ENCODE data around the gene SYNC.
"Not testable (repeated sequence)": the region's sequence is repeated elsewhere in the genome, so short reads cannot be mapped to it uniquely, and the experiment has no call there.

Gene SYNC

GRCh38 chr1:32686387-32686786 lies 16.2 kb downstream of the SYNC start:
- no peak for DNase-seq

DNA sequence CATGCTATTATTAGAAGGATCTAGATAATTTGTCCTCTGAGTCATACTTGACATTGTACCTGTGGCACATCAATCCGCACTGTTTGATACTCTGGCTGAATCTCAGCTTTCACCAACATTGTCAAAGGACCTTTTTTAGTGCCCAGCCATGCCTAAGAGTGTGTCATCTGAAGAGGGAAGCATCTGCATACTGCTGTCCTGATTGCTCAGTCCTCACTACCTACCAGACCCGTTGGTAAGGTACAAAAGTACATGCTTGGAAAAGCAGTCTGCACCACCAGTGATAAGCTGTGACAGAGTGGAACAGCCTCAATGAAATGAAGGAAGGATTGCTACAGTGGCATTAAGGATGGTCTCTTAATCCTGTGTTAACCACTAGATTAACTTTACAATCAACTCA lies 17.1 kb downstream of the SYNC start:
- no peak for DNase-seq

- no peak for DNase-seq
Measured at GRCh38 chr1:32684167-32684811, 18.3 kb downstream of the SYNC start.

GRCh38 chr1:32683397-32683796 lies 19.2 kb downstream of the SYNC start:
- no peak for DNase-seq

GRCh38 chr1:32681999-32682398 lies 20.6 kb downstream of the SYNC start:
- DNase-seq: no peak

- no peak for DNase-seq
Measured at GRCh38 chr1:32681509-32681908, 21.1 kb downstream of the SYNC start.

DNA sequence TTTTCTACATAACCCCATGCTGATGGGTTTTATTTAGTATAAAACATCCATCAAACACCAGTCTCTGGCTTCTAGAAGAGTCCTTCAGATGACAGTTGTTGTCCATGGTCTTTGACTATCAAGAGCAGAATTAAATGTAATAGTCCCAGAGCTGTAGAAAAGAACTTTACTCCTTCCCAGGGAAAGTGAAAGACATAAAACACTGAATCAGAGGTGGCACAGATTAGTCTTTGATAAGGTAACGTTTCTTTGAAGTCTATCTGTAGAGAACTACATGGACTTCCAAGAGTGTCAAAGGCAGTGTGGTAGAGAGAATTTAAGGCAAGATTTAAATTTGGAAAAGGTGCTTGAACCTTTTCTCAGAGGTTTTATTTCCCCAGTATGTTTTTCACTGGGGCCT lies 21.9 kb downstream of the SYNC start:
- no peak for DNase-seq

GRCh38 chr1:32679993-32680392 lies 22.6 kb downstream of the SYNC start:
- not testable (repeated sequence) for DNase-seq

GRCh38 chr1:32676945-32677344 lies 25.6 kb downstream of the SYNC start:
- no peak for DNase-seq

DNA sequence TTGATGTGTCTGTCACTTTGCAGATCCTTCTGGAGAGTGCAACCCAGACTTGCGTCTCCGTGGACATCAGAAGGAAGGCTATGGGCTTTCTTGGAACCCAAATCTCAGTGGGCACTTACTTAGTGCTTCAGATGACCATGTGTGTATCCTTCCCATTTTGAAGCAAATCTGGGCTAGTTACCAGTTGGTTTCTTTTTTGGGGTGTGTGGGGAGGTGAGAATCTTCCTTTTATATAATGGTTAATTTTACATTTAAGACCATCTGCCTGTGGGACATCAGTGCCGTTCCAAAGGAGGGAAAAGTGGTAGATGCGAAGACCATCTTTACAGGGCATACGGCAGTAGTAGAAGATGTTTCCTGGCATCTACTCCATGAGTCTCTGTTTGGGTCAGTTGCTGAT lies 33.9 kb downstream of the SYNC start:
- not testable (repeated sequence) for DNase-seq

DNA sequence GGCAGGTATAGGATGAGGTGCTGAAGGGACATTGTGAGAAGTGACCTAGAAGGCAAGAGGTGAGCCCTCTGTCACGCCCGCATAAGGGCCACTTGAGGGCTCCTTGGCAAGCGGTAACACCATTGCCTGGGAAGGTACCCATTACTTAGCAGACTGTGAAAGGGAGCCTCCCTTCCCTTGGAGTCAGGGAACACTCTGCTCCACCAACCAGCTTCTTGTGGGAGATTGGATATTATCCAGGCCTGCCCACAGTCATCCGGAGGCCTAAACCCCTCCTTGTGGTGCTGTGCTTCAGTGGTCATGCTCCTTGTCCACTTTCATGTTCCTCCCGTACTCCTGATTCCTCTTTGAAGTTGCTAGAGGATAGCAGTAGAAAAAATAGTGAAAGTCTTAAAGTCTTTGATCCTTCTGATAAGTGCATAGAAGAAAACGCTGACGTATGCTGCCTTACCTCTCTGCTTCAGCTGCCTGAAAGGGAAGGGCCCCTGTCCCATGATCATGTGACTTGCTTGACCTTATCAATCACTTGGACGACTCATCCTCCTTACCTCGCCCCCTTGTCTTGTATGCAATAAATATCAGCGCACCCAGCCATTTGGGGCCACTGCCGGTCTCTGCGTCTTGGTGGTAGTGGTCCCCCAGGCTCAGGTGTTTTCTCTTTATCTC lies 35.5 kb downstream of the SYNC start:
- DNase-seq: no peak

DNA sequence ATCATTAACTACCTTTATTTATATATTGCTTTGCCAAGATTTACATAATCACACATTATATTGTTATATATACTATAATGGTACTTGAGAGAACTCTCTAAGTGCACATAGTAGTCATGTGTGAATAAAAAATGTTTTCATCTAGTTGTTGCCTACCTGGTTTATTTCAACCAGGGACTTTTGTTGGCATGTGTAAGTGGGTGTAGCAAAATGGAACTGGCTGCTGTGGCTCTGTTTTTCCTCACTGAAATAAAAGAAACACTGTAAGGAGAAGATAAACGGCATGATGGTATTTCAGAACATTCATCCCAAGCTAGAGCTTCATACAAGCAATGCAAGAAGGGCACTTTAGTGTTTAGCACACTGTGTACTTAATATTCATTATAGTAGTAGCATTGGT lies 36.7 kb downstream of the SYNC start:
- DNase-seq: no peak

GRCh38 chr1:32659581-32659980 lies 43.0 kb downstream of the SYNC start:
- no peak for DNase-seq

- DNase-seq: no peak
Measured at GRCh38 chr1:32652244-32652962, 50.2 kb downstream of the SYNC start.

GRCh38 chr1:32651461-32652073 lies 51.0 kb downstream of the SYNC start:
- no peak for DNase-seq

GRCh38 chr1:32650752-32651460 lies 51.7 kb downstream of the SYNC start, which contains the start of gene RBBP4:
Gene RBBP4, plus strand, starts transcription at chr1:32651208. Its CDS starts 99 bp downstream, at chr1:32651307.
- peak; percentile 99 for DNase-seq

DNA sequence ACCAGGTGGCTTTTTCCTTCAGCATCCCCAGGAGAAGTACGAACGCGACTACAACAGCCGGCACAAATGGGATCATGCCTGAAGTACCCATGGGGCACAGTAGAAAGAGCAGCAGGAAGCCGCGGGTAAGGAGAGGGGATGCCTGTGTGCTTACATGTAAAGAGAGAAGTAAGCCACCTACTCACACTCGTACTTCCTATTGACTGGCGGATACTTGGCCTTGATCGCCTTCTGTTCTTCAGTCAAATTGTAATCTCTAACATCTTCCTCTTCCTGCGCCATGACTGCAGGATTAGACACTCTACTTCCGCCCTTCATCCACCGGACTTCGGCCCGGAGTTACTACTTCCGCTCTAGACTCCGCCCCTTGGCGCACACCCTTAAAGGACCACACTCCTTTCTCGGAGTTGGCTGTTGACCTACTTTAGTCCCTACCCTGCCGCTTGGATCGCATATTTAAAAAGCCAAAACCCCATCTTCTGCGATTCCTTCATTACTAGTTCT lies 52.3 kb downstream of the SYNC start, which contains the start of gene ZBTB8OS:
Gene ZBTB8OS (minus strand): TSS at position 303 of the 504 bp plus-strand sequence. CDS start 21 bp downstream, at position 282.
- peak; percentile 81 for DNase-seq

- DNase-seq: no peak
Measured at GRCh38 chr1:32647308-32648134, 55.0 kb downstream of the SYNC start.

DNA sequence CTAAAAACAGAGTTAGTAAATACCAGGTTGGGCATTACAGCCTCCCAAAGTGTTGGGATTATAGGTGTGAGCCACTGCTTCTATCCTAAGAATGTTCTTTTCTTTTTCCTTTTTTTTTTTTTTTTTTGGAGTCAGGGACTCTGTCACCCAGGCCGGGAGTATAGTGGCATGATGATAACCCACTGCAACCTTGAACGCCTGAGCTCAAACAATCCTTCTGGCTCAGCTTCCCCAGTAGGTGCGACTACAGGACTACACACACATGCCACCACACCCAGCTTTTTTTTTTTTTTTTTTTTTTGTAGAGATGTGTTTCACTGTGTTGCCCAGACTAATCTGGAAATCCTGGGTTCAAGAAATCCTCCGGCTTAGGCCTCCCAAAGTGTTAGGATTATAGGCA lies 58.1 kb downstream of the SYNC start:
- no peak for DNase-seq

DNA sequence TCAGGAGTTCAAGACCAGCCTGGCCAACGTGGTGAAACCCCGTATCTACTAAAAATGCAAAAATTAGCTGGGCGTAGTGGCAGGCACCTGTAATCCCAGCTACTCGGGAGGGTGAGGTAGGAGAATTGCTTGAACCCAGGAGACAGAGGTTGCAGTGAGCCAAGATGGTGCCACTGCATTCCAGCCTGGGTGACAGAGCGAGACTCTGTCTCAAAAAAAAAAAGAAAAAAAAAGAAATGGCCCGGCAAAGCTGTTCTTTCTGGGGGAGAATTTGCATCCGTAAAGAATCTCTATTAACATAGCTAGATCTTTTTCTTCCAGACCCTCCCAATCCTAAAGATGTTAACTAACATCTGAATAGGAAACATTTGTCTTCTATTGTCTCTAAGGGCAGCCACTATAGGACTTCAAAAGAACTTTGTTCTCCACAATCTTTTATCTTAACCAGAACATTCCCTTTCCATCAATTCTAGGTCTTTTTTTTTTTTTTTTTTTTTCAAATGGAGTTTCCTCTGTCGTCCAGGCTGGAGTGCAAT lies 60.2 kb downstream of the SYNC start:
- DNase-seq: not testable (repeated sequence)

- no peak for DNase-seq
Measured at GRCh38 chr1:32639489-32640075, 63.0 kb downstream of the SYNC start.
